Measurements from ENCODE around the gene MAL. TPM values are rescaled to one million over a fixed set of nuclear protein-coding genes. Genes with fewer than 3 reads are reported as not detected.

Gene MAL
- total RNA-seq, 1 donor from 2014 or later, result not detected

GRCh38 chr2:94997981-94998930 is 27.3 kb upstream of the MAL start:
- Histone ChIP-seq H3K9me3 (no peaks in the 10 kb centered on the region), H3K27ac (no peak overlapping the region), H3K4me3 (no peak overlapping the region), H3K36me3 (no peaks in the 10 kb centered on the region), H3K4me1 (no peaks in the 10 kb centered on the region), H3K27me3 (no peaks in the 10 kb centered on the region)
- intact Hi-C loops (cut with DNase I), result no loop called here
- TF ChIP-seq, protein P1, sequence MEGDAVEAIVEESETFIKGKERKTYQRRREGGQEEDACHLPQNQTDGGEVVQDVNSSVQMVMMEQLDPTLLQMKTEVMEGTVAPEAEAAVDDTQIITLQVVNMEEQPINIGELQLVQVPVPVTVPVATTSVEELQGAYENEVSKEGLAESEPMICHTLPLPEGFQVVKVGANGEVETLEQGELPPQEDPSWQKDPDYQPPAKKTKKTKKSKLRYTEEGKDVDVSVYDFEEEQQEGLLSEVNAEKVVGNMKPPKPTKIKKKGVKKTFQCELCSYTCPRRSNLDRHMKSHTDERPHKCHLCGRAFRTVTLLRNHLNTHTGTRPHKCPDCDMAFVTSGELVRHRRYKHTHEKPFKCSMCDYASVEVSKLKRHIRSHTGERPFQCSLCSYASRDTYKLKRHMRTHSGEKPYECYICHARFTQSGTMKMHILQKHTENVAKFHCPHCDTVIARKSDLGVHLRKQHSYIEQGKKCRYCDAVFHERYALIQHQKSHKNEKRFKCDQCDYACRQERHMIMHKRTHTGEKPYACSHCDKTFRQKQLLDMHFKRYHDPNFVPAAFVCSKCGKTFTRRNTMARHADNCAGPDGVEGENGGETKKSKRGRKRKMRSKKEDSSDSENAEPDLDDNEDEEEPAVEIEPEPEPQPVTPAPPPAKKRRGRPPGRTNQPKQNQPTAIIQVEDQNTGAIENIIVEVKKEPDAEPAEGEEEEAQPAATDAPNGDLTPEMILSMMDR (IDR thresholded peaks at IDR 0.05), result no peak
- DNase-seq (ENCODE audit: low spot score in 2 of 2), result no peak

- DNase-seq (ENCODE audit: low spot score in 2 of 2), result no peak
- Histone ChIP-seq H3K4me3 (no peak overlapping the region), H3K27ac (no peak overlapping the region), H3K36me3 (no peaks in the 10 kb centered on the region), H3K4me1 (no peaks in the 10 kb centered on the region), H3K27me3 (no peaks in the 10 kb centered on the region), H3K9me3 (no peaks in the 10 kb centered on the region)
- TF ChIP-seq, protein P1 (IDR thresholded peaks at IDR 0.05), result no peak
- intact Hi-C loops (cut with DNase I), result no loop called here
These were observed 26.1 kb upstream of the MAL start for GRCh38 chr2:94999431-94999883.

GRCh38 chr2:95001051-95001562 is 24.4 kb upstream of the MAL start:
- Histone ChIP-seq H3K9me3 (no peaks in the 10 kb centered on the region), H3K27ac (no peak overlapping the region), H3K36me3 (no peaks in the 10 kb centered on the region), H3K4me3 (no peak overlapping the region), H3K4me1 (no peaks in the 10 kb centered on the region), H3K27me3 (no peaks in the 10 kb centered on the region)
- TF ChIP-seq, protein P1 (IDR thresholded peaks at IDR 0.05), result no peak
- intact Hi-C loops (cut with DNase I), result no loop called here
- no peak for DNase-seq (ENCODE audit: low spot score in 2 of 2)

- intact Hi-C loops (cut with DNase I), result no loop called here
- no peak overlapping the region for H3K27ac ChIP-seq
- TF ChIP-seq, protein P1 (IDR thresholded peaks at IDR 0.05), result no peak
- H3K4me1 ChIP-seq, result no peaks in the 10 kb centered on the region
- H3K36me3 ChIP-seq, result no peaks in the 10 kb centered on the region
- H3K9me3 ChIP-seq, result no peaks in the 10 kb centered on the region
- DNase-seq (ENCODE audit: low spot score in 2 of 2), result no peak
- no peaks in the 10 kb centered on the region for H3K27me3 ChIP-seq
- no peak overlapping the region for H3K4me3 ChIP-seq
These were observed 23.8 kb upstream of the MAL start for GRCh38 chr2:95001701-95002100.

GRCh38 chr2:95002498-95002897 is 23.0 kb upstream of the MAL start:
- H3K27ac ChIP-seq, result no peak overlapping the region
- H3K27me3 ChIP-seq, result no peaks in the 10 kb centered on the region
- no peak for DNase-seq (ENCODE audit: low spot score in 2 of 2)
- H3K4me3 ChIP-seq, result no peak overlapping the region
- TF ChIP-seq, protein P1 (IDR thresholded peaks at IDR 0.05), result no peak
- no peaks in the 10 kb centered on the region for H3K36me3 ChIP-seq
- intact Hi-C loops (cut with DNase I), result no loop called here
- no peaks in the 10 kb centered on the region for H3K4me1 ChIP-seq
- no peaks in the 10 kb centered on the region for H3K9me3 ChIP-seq
